GM23248 (cell line): ENCODE results near the gene FOXL2NB. TPM values are rescaled to one million over a fixed set of nuclear protein-coding genes. Genes with fewer than 3 reads are reported as not detected.

Experiments
- DNase-seq: peaks from one replicate; pipeline ENCODE4 v3.0.0-alpha.2; 2015
- H2AFZ ChIP-seq: fragments of 200-600 bp; sonication (generic); 2 replicates; pipeline ENCODE4 v1.6.1; 2016; ENCODE audit warnings: antibody characterized with exemption
- H3F3A ChIP-seq: fragments of 200-600 bp; sonication (generic); 2 replicates; pipeline ENCODE4 v1.6.1; 2016; ENCODE audit warnings: mild to moderate bottlenecking, antibody characterized with exemption, mixed run types; ENCODE audit not compliant: insufficient read depth
- H3K27ac ChIP-seq: fragments of 200-600 bp; sonication (generic); 2 replicates; pipeline ENCODE4 v1.5.1; 2016; ENCODE audit warnings: mild to moderate bottlenecking
- H3K27me3 ChIP-seq: fragments of 200-600 bp; sonication (generic); replicated peaks from 2 replicates; pipeline ENCODE4 v1.6.1; 2016; ENCODE audit warnings: mild to moderate bottlenecking; ENCODE audit not compliant: insufficient read depth
- H3K36me3 ChIP-seq: fragments of 200-600 bp; sonication (generic); 2 replicates; pipeline ENCODE4 v1.6.1; 2016; ENCODE audit warnings: low read depth, mild to moderate bottlenecking
- H3K4me1 ChIP-seq: fragments of 200-600 bp; sonication (generic); 2 replicates; pipeline ENCODE4 v1.6.1; 2016; ENCODE audit warnings: mild to moderate bottlenecking; ENCODE audit not compliant: insufficient read depth
- H3K4me2 ChIP-seq: fragments of 200-600 bp; sonication (generic); one replicate; pipeline ENCODE4 v1.6.1; 2016; ENCODE audit warnings: mild to moderate bottlenecking; ENCODE audit not compliant: unreplicated experiment
- H3K4me3 ChIP-seq: fragments of 200-600 bp; sonication (generic); 2 replicates; pipeline ENCODE4 v1.5.1; 2016; ENCODE audit warnings: mild to moderate bottlenecking
- H3K79me2 ChIP-seq: fragments of 200-600 bp; sonication (generic); 2 replicates; pipeline ENCODE4 v1.6.1; 2016; ENCODE audit warnings: mild to moderate bottlenecking; ENCODE audit not compliant: insufficient read depth
- H3K9ac ChIP-seq: fragments of 200-600 bp; sonication (generic); 2 replicates; pipeline ENCODE4 v1.6.1; 2016; ENCODE audit warnings: mild to moderate bottlenecking
- H3K9me2 ChIP-seq: fragments of 200-600 bp; sonication (generic); 2 replicates; pipeline ENCODE4 v1.6.1; 2016; ENCODE audit warnings: mixed run types, mild to moderate bottlenecking, moderate library complexity; ENCODE audit not compliant: insufficient read depth
- H3K9me3 ChIP-seq: fragments of 200-600 bp; sonication (generic); one replicate; pipeline ENCODE4 v1.6.1; 2017; ENCODE audit warnings: low read depth
- H4K20me1 ChIP-seq: fragments of 200-600 bp; sonication (generic); 2 replicates; pipeline ENCODE4 v1.6.0; 2016; ENCODE audit not compliant: insufficient read depth
- EZH2 ChIP-seq: fragments of 200-600 bp; sonication (generic); IDR thresholded peaks from 2 replicates; pipeline ENCODE4 v1.6.1; 2018; ENCODE audit warnings: antibody characterized with exemption, mild to moderate bottlenecking; ENCODE audit not compliant: insufficient read depth, poor library complexity, severe bottlenecking
- EZH2phosphoT487 ChIP-seq: fragments of 200-600 bp; sonication (generic); IDR thresholded peaks from 2 replicates; pipeline ENCODE4 v1.6.1; 2018; ENCODE audit warnings: antibody characterized with exemption, moderate library complexity, mild to moderate bottlenecking, low read depth; ENCODE audit not compliant: insufficient read depth
- WGBS, 2 experiments: methylation state at CpG; one replicate each; pipeline ENCODE4 v1.1.6; 2015 to 2017; ENCODE audit warnings: low lambda C conversion rate in 2 of 2, low coverage in 1 of 2; ENCODE audit errors: missing lambda C conversion rate in 2 of 2; 5-methylcytosine and 5-hydroxymethylcytosine counted together
- in situ Hi-C: fragments of 300-500 bp; cut with MboI; formaldehyde crosslinking; loops from 2 replicates; pipeline ENCODE4 v1.15.0; 2020
- polyA plus RNA-seq: library from polyadenylated mRNA; unstranded; fragments of >200 nt; fragmentation: Nextera tagmentation; extraction: Ambion mirVana; gene quantifications from 2 replicates; pipeline ENCODE4 v1.2.1, GENCODE V29; 2016
- total RNA-seq: library from RNA; depleted of rRNA; stranded (reverse); fragments of >200 nt; shearing (Covaris generic); gene quantifications from 2 replicates; pipeline ENCODE4 v1.2.3, GENCODE V29; 2014

Gene FOXL2NB
- total and polyA plus RNA-seq, 2 experiments from 2014 or later: 0.54 to 1.2 TPM

DNA sequence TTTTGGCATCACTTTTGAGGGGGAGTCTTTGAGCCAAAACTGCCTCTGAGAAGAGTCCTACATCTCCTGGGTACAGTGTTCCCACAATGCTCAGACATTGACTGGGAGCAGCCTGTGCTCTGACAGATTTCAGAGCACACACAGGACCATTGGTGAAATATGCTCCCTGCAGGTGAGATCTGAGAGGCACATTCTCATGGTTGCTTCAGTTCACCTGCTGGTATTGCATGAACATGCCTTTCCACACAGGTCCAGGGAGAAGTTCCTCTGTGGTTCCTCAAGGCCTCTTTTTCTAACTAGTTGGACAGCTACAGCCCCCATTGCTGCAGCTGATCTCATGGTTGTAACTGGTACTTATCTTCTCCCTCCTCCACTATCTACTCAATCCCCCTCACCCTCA, 37.1 kb upstream of the FOXL2NB start:
- in situ Hi-C loops: loop anchor here (25.0 kb wide), 1 partner anchor 448 kb away; no protein-coding TSS in a partner anchor
- no peak overlapping the region for H3K4me2 ChIP-seq
- no peak overlapping the region for H2AFZ ChIP-seq
- TF ChIP-seq EZH2phosphoT487 (no peak), EZH2 (no peak)
- H3K27ac ChIP-seq: no peak overlapping the region
- DNase-seq: no peak
- no peaks in the 10 kb centered on the region for H3K4me1 ChIP-seq
- 0 out of 2 replicates have a peak, but pooled peaks cover under 1% of the 10 kb centered on the region for H3F3A ChIP-seq
- no peak overlapping the region for H3K9ac ChIP-seq
- H3K9me2 ChIP-seq: no peaks in the 10 kb centered on the region
- no peaks in the 10 kb centered on the region for H3K79me2 ChIP-seq
- no peaks in the 10 kb centered on the region for H3K27me3 ChIP-seq
- no peaks in the 10 kb centered on the region for H4K20me1 ChIP-seq
- H3K36me3 ChIP-seq: no peaks in the 10 kb centered on the region
- H3K9me3 ChIP-seq: no peaks in the 10 kb centered on the region
- no peak overlapping the region for H3K4me3 ChIP-seq

DNA sequence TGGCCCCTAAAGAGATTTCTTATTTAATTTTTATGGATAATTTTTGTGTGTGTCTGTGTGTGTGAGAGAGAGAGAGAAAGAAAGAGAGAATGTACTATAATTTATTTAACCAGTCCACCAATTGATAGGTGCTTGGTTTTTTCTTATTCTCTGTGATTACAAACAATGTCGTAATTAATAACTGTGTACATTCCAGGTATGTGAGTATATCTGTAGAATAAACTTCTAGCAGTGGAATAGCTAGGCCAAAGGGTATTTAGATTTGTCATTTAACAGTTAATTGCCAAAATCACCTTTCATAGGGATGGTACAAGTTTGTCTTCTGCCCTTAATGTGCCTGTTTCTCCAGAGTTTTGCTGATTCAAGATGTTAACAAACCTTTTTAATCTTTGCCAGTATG, 35.4 kb upstream of the FOXL2NB start:
- Histone ChIP-seq H3K79me2 (no peaks in the 10 kb centered on the region), H3K4me3 (no peak overlapping the region), H3K9me2 (no peaks in the 10 kb centered on the region), H3K36me3 (no peaks in the 10 kb centered on the region), H3F3A (peaks cover 3% of the 10 kb centered on the region; the same call in 1 of the 2 replicates), H3K4me2 (no peak overlapping the region), H4K20me1 (no peaks in the 10 kb centered on the region), H3K27ac (no peak overlapping the region), H2AFZ (no peak overlapping the region), H3K4me1 (no peaks in the 10 kb centered on the region), H3K9me3 (no peaks in the 10 kb centered on the region), H3K27me3 (no peaks in the 10 kb centered on the region), H3K9ac (no peak overlapping the region)
- no peak for DNase-seq
- in situ Hi-C loops: loop anchor here (25.0 kb wide), 1 partner anchor 449 kb away; no protein-coding TSS in a partner anchor
- 94 to 100% methylated on average over 1 of the region's 1 CpG for WGBS, 2 experiments
- TF ChIP-seq EZH2 (no peak), EZH2phosphoT487 (no peak)

DNA sequence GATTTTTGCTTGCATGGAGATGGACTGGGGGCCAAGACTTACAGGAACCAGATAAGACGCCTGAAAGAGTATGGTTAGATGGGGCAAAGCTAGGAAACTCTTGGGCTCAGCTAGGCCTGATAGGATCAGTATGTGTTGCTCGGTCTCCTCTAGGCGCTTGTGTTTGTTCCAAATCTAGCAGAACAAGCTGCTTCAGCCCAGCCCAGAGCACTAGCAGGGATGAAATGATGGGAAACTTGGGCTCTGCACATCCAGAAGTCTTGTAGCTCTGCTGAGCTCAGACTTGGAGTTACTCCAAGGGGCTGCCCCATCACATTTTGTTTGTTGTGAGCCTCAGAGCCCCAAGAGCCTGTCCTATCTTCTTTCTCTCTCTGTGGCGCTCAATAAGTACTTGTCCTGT, 34.8 kb upstream of the FOXL2NB start:
- no peak overlapping the region for H3K4me2 ChIP-seq
- H3K27ac ChIP-seq: no peak overlapping the region
- H3K9me2 ChIP-seq: no peaks in the 10 kb centered on the region
- TF ChIP-seq EZH2 (no peak), EZH2phosphoT487 (no peak)
- H3K4me1 ChIP-seq: no peaks in the 10 kb centered on the region
- no peaks in the 10 kb centered on the region for H3K27me3 ChIP-seq
- no peaks in the 10 kb centered on the region for H3K79me2 ChIP-seq
- WGBS, 2 experiments: 70 to 71% methylated on average over 4 of the region's 4 CpGs
- H3K4me3 ChIP-seq: no peak overlapping the region
- no peak for DNase-seq
- no peak overlapping the region for H3K9ac ChIP-seq
- H2AFZ ChIP-seq: no peak overlapping the region
- no peaks in the 10 kb centered on the region for H3K36me3 ChIP-seq
- H4K20me1 ChIP-seq: no peaks in the 10 kb centered on the region
- H3F3A ChIP-seq: peaks cover 3% of the 10 kb centered on the region; the same call in 1 of the 2 replicates
- H3K9me3 ChIP-seq: no peaks in the 10 kb centered on the region
- in situ Hi-C loops: loop anchor here (25.0 kb wide), 1 partner anchor 450 kb away; no protein-coding TSS in a partner anchor

- no peak overlapping the region for H3K4me2 ChIP-seq
- H3K9me3 ChIP-seq: no peaks in the 10 kb centered on the region
- no peaks in the 10 kb centered on the region for H3K79me2 ChIP-seq
- H3K9ac ChIP-seq: no peak overlapping the region
- no peak for DNase-seq
- peaks cover 3% of the 10 kb centered on the region; the same call in 1 of the 2 replicates for H3F3A ChIP-seq
- no peaks in the 10 kb centered on the region for H3K27me3 ChIP-seq
- no peak overlapping the region for H3K4me3 ChIP-seq
- H4K20me1 ChIP-seq: no peaks in the 10 kb centered on the region
- 85 to 89% methylated on average over 3 of the region's 3 CpGs for WGBS, 2 experiments
- H3K4me1 ChIP-seq: no peaks in the 10 kb centered on the region
- no peaks in the 10 kb centered on the region for H3K36me3 ChIP-seq
- no peaks in the 10 kb centered on the region for H3K9me2 ChIP-seq
- no peak overlapping the region for H2AFZ ChIP-seq
- in situ Hi-C loops: loop anchor here (25.0 kb wide), 1 partner anchor 451 kb away; no protein-coding TSS in a partner anchor
- H3K27ac ChIP-seq: no peak overlapping the region
- TF ChIP-seq EZH2: no peak
- no peak for TF ChIP-seq EZH2phosphoT487
Measured at GRCh38 chr3:138913766-138914165, 33.3 kb upstream of the FOXL2NB start.
